H9 (cell line): ENCODE data around the gene THBS3. TPM values are rescaled to one million over a fixed set of nuclear protein-coding genes. Genes with fewer than 3 reads are reported as not detected.

ENCODE experiments used
- total RNA-seq: library from RNA; stranded (reverse); gene quantifications from 2 replicates; pipeline ENCODE4 v1.2.1, GENCODE V29; 2021

THBS3 gene
- total RNA-seq, 1 experiment from 2014 or later: 5.9 TPM

Other genes starting within 250 kb of the THBS3 start
- 38.7 and 39.5 TPM in 2 replicates for gene PYGO2, start 246.1 kb downstream of the THBS3 start, total RNA-seq
- gene SHC1, start 237.2 kb downstream of the THBS3 start, total RNA-seq: 168 and 173 TPM in 2 replicates
- 279 and 283 TPM in 2 replicates for gene CKS1B, start 233.2 kb downstream of the THBS3 start, total RNA-seq
- gene FLAD1, start 224.6 kb downstream of the THBS3 start, total RNA-seq: 97.0 and 102 TPM in 2 replicates
- 1.4 and 2.8 TPM in 2 replicates for gene LENEP, start 214.3 kb downstream of the THBS3 start, total RNA-seq
- 33.5 and 38.3 TPM in 2 replicates for gene ZBTB7B, start 205.1 kb downstream of the THBS3 start, total RNA-seq
- 0.35 and 0.44 TPM in 2 replicates for gene DCST2, start 174.1 kb downstream of the THBS3 start, total RNA-seq
- not detected in 2 replicates for gene DCST1, start 174.1 kb downstream of the THBS3 start, total RNA-seq
- 29.6 and 30.6 TPM in 2 replicates for gene ADAM15, start 156.6 kb downstream of the THBS3 start, total RNA-seq
- gene EFNA4, start 144.2 kb downstream of the THBS3 start, total RNA-seq: 11.7 and 11.8 TPM in 2 replicates
- gene EFNA3, start 129.1 kb downstream of the THBS3 start, total RNA-seq: 3.9 and 4.6 TPM in 2 replicates
- 1.4 and 1.9 TPM in 2 replicates for gene EFNA1, start 80.0 kb downstream of the THBS3 start, total RNA-seq
- gene SLC50A1, start 72.0 kb downstream of the THBS3 start, total RNA-seq: 24.9 and 26.0 TPM in 2 replicates
- 47.4 and 48.5 TPM in 2 replicates for gene DPM3, start 67.4 kb downstream of the THBS3 start, total RNA-seq
- 149 and 152 TPM in 2 replicates for gene KRTCAP2, start 34.6 kb downstream of the THBS3 start, total RNA-seq
- 16.5 and 18.4 TPM in 2 replicates for gene TRIM46, start 34.0 kb downstream of the THBS3 start, total RNA-seq
- 43.6 and 45.0 TPM in 2 replicates for gene MTX1, start 798 bp upstream of the THBS3 start, total RNA-seq
- 40.8 and 41.0 TPM in 2 replicates for gene ENTREP3, start 47.6 kb upstream of the THBS3 start, total RNA-seq
- 52.5 and 54.0 TPM in 2 replicates for gene SCAMP3, start 54.5 kb upstream of the THBS3 start, total RNA-seq
- gene CLK2, start 65.6 kb upstream of the THBS3 start, total RNA-seq: 77.5 and 81.5 TPM in 2 replicates
- 4.7 and 5.4 TPM in 2 replicates for gene HCN3, start 69.6 kb upstream of the THBS3 start, total RNA-seq
- gene PKLR, start 93.5 kb upstream of the THBS3 start, total RNA-seq: 0.13 TPM in 1 of 2 replicates, not detected in the other
- gene FDPS, start 101.0 kb upstream of the THBS3 start, total RNA-seq: 271 and 273 TPM in 2 replicates
- gene RUSC1, start 113.0 kb upstream of the THBS3 start, total RNA-seq: 66.9 and 70.8 TPM in 2 replicates